WTC11 (cell line): ENCODE data around the gene CFAP300.

Experiments used
- JUN ChIP-seq: sonication (generic); formaldehyde crosslinking; IDR thresholded peaks from 2 replicates; pipeline ENCODE4 v1.8.0; 2023; ENCODE audit warnings: mild to moderate bottlenecking, missing genetic modification reagents
- TF ChIP-seq, protein P1 (sequence below): fragments of 200-600 bp; IDR thresholded peaks from 2 replicates; pipeline ENCODE4 v1.8.0; 2022; ENCODE audit warnings: antibody characterized with exemption
- TF ChIP-seq, protein P2 (sequence below): sonication (generic); formaldehyde crosslinking; IDR thresholded peaks from 2 replicates; pipeline ENCODE4 v1.8.1; 2022; ENCODE audit warnings: mild to moderate bottlenecking, moderate library complexity, missing genetic modification reagents
- TF ChIP-seq, protein P3 (sequence below): sonication (generic); formaldehyde crosslinking; IDR thresholded peaks from 2 replicates; pipeline ENCODE4 v1.8.0; 2023; ENCODE audit warnings: missing genetic modification reagents, mild to moderate bottlenecking, borderline replicate concordance

DNA sequence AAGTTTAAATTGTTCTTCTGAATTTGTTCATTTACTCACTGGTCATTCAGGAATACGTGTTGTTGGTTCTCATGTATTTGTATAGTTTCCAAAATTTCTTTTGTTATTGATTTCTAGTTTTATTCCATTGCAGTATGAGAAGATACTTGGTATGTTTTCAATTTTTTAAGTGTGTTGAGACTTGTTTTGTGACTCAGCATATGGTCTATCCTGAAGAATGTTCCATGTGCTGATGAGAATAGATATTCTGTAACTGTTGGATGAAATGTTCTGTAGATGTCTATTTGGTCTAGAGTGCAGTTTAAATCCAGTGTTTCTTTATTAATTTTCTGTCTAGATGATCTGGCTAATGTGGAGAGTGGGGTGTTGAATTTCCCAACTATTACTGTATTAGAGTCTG lies 23.5 kb downstream of the CFAP300 start:
- TF ChIP-seq, protein P1, sequence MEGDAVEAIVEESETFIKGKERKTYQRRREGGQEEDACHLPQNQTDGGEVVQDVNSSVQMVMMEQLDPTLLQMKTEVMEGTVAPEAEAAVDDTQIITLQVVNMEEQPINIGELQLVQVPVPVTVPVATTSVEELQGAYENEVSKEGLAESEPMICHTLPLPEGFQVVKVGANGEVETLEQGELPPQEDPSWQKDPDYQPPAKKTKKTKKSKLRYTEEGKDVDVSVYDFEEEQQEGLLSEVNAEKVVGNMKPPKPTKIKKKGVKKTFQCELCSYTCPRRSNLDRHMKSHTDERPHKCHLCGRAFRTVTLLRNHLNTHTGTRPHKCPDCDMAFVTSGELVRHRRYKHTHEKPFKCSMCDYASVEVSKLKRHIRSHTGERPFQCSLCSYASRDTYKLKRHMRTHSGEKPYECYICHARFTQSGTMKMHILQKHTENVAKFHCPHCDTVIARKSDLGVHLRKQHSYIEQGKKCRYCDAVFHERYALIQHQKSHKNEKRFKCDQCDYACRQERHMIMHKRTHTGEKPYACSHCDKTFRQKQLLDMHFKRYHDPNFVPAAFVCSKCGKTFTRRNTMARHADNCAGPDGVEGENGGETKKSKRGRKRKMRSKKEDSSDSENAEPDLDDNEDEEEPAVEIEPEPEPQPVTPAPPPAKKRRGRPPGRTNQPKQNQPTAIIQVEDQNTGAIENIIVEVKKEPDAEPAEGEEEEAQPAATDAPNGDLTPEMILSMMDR = no peak
- TF ChIP-seq, protein P2, sequence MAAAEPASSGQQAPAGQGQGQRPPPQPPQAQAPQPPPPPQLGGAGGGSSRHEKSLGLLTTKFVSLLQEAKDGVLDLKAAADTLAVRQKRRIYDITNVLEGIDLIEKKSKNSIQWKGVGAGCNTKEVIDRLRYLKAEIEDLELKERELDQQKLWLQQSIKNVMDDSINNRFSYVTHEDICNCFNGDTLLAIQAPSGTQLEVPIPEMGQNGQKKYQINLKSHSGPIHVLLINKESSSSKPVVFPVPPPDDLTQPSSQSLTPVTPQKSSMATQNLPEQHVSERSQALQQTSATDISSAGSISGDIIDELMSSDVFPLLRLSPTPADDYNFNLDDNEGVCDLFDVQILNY = no peak
- no peak for TF ChIP-seq JUN
- TF ChIP-seq, protein P3, sequence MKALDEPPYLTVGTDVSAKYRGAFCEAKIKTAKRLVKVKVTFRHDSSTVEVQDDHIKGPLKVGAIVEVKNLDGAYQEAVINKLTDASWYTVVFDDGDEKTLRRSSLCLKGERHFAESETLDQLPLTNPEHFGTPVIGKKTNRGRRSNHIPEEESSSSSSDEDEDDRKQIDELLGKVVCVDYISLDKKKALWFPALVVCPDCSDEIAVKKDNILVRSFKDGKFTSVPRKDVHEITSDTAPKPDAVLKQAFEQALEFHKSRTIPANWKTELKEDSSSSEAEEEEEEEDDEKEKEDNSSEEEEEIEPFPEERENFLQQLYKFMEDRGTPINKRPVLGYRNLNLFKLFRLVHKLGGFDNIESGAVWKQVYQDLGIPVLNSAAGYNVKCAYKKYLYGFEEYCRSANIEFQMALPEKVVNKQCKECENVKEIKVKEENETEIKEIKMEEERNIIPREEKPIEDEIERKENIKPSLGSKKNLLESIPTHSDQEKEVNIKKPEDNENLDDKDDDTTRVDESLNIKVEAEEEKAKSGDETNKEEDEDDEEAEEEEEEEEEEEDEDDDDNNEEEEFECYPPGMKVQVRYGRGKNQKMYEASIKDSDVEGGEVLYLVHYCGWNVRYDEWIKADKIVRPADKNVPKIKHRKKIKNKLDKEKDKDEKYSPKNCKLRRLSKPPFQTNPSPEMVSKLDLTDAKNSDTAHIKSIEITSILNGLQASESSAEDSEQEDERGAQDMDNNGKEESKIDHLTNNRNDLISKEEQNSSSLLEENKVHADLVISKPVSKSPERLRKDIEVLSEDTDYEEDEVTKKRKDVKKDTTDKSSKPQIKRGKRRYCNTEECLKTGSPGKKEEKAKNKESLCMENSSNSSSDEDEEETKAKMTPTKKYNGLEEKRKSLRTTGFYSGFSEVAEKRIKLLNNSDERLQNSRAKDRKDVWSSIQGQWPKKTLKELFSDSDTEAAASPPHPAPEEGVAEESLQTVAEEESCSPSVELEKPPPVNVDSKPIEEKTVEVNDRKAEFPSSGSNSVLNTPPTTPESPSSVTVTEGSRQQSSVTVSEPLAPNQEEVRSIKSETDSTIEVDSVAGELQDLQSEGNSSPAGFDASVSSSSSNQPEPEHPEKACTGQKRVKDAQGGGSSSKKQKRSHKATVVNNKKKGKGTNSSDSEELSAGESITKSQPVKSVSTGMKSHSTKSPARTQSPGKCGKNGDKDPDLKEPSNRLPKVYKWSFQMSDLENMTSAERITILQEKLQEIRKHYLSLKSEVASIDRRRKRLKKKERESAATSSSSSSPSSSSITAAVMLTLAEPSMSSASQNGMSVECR = no peak
